HG02852 (cell line): ENCODE results near the gene SAMD5.
A peak's percentile ranks its signal among the peaks of the same experiment; 100 is the strongest.
"Not testable (repeated sequence)": the region's sequence is repeated elsewhere in the genome, so short reads cannot be mapped to it uniquely, and the experiment has no call there.

Experiments
- ATAC-seq: cut with Tn5 transposase; IDR thresholded peaks from one replicate; pipeline ENCODE4 v1.9.1; 2021; ENCODE audit warnings: mild to moderate bottlenecking, moderate library complexity; ENCODE audit not compliant: unreplicated experiment

The SAMD5 gene

DNA sequence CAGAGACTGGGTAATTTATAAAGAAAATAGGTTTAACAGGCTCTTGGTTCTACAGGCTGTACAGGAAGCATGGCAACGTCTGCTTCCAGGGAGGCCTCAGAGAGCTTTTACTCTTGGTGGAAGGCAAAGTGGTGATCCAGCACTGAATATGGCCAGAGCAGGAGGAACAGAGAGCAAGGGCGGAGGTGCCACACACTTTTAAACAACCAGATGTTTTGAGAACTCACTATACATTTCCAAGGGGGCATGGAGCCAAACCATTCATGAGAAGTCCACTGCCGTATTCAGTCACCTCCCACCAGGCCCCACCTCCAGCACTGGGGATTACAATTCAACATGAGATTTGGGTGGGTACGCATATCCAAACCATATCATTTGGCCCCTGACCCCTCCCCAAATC lies 18.7 kb downstream of the SAMD5 start:
- no peak for ATAC-seq

DNA sequence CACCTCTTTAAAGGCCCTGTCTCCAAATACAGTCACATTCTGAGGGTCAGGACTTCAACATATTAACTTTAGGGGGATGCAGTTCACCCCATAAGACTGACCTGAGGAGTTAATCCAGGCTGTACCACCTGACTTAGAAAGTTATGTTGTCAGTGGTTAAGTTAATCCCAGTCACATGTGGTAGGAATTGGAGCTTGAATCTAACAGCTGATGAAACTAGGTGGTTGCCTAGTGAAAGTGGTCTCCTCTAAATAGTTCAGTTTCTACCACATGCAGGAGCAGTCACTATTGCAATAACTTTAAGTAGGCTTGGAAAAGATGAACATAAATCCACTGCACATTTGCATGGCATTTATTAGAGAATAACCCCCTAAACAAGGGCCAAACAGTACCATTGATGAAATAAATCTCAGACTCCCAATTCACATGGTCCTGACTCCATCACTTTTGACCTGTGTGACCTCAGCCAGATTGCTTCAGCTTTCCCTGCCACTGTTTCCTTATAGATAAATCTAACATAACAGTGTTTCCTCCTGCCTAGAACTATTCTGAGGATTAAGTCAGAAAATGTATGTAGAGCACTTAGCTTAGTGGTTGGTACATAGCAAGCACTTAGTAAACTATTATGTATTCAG lies 20.1 kb downstream of the SAMD5 start:
- ATAC-seq, result no peak

- ATAC-seq, result peak; percentile 42
Observed at GRCh38 chr6:147530132-147531060, 21.9 kb downstream of the SAMD5 start.

DNA sequence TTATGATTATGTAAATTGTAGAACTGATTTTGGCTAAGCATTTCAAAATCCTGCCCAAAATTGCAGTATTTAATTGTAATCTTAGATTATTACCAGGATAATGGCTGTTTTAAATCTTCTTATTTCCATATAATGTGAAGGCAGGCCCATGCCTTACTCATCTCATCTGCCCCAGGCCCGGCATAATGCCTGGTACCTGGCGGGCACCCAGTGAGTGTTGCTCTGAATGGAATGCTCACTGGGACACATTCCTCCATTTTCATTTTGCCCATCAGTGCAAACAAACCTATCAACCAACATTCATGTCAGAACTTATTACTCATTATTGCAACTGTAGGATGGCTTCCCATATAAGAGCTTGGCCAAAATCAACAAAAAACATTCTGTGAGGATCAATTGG lies 22.8 kb downstream of the SAMD5 start:
- ATAC-seq, result no peak

DNA sequence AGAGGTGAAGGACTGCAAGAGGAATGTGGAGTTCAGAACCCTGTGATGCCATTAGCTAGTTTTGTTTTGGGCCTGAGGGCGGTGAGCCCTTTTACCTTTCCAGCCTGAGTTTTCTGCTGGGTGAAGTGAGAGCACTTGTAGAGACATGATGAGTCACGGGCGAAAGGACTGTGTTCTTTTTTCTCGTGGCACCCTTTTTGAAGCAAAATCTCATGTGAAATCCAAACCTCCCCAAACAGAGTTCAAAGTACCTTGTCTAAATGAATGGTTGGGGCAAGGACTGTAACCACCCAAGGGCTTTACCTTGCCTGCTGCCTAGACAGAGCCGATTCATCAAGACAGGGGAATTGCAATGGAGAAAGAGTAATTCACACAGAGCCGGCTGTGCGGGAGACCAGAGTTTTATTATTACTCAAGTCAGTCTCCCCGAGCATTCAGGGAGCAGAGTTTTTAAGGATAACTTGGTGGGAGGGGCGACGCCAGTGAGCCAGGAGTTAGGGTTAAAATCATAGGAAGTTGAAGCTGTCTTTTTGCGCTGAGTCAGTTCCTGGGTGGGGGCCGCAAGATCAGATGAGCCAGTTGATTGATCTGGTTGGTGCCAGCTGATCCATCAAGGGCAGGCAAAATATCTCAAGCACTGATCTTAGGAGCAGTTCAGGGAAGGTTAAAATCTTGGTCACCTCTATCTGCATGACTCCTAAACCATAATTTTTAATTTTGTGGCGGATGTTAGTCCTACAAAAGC lies 25.8 kb downstream of the SAMD5 start:
- no peak for ATAC-seq

DNA sequence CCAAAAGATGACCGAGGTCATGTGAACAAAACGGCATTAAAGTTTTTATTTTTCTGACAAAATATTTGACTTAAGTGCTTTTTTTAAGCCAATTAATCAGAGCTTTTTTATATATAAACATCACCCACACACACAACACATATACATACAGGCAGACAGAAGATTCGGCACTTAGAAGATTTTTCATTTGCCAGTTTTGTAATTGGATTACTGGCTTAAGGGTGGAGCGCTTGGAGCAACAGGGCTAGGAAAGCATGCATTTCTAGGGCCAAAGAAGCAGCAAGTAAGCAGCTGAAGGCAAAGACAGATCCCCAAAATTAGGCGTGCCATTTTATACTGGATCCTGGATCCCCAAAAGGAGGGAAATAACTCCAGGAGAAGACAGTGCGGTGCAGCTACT lies 30.3 kb downstream of the SAMD5 start:
- no peak for ATAC-seq

DNA sequence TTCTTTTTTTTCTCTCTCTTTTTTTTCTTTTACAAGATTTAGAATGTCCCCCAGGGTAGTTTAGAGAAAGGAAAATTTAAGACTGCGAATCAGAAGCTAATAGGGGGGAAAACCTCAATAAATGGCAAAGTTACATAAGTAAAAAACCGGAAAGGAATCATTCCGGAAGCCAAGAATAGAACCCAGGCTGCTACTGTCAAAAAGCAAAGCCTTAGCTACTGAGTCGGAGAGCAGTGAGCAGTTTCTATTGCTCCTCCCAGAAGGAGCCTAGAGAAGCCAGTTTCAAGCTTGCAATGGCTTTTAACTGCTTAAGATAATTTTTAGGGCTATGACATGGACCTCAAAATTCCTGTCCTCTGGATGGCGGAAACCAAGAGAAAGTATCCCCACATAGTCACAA lies 31.6 kb downstream of the SAMD5 start:
- ATAC-seq, result no peak

- ATAC-seq, result not testable (repeated sequence)
Observed at GRCh38 chr6:147542436-147542835, 33.9 kb downstream of the SAMD5 start.

GRCh38 chr6:147544420-147544819 lies 35.9 kb downstream of the SAMD5 start:
- ATAC-seq, result no peak

DNA sequence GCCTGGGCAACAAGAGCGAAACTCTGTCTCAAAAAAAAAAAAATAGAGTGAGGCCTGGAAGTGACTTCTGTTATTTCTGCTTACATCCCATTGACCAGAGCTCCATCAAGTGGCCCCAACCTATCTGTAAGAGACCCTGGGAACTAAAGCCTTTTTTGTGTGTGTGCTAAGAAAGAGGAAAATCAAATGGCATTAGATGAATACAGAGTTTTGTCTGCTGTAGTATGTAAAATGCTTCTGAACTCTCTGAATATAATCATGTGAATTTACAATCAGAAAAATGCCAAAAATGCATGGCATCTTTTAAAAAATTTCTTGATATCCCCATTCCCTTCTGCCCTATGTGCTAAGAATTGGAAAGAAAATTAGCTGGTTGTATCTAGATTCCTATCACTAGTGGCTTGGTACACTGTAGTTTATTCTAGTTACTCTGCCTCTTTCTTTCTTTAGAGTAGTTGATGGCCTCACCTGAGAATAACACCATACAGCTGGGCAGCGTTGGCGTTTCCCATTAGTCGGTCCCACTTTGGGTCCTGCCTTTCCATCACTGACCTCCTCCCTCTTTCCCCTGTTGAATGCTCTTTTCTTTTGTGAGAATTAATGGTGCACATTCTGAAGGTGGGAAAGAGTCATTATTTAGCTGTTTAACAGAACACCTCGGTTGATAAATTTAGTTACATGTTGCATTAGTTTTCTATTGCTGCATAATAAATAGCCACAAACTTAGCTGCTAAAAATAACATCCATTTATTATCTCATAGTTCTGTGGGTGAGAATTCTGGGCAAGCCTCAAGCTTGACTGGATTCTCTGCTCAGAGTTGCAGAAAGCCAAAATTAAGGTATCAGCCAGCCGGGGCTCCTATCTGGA lies 38.2 kb downstream of the SAMD5 start:
- ATAC-seq, result no peak

GRCh38 chr6:147547369-147547902 lies 38.9 kb downstream of the SAMD5 start:
- no peak for ATAC-seq

DNA sequence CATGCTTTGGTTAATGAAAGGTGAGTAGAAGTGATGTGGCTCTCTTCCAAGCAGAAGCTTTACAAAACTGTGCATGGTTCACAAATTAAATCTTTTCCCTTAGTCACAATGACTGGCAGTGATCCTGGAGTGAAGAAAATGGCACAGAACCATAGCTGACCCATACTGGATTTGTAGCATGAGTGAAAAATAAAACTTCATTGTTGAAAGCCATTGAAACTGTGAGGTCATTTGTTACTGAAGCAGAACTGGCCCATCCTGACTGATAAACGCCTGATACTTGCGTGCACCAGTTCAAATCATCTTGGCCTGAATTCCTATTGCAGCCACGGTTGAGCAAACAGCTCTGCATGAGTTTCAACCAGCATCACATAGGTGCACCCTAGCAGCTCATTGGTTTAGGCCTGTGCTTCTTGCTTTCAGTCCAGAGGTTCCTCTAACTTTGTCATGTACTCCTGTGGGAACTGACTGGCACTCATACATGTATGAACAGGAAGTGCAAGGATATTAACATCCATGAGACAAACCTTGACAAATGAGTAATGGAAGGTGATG lies 40.5 kb downstream of the SAMD5 start:
- ATAC-seq, result no peak

- ATAC-seq, result no peak
Observed at GRCh38 chr6:147549531-147549930, 41.0 kb downstream of the SAMD5 start.

DNA sequence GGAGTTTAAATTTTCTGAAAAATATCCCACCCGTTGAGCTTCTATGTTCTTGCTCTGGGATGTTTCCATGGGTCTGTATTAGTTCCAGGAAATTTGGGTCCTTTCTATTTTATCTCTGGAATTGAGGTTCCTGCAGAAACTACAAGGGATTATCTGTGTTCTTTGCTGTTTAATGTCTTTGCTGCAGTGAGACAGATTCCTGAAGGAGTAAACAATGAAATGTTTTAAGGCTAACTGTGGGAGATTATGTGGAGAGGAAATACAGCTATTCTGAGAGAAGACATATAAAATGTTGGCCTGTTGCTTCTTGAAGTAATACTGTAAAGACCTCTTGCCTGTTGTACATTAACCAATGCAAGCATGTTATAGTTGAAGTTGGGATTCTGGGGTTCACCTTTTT lies 43.5 kb downstream of the SAMD5 start:
- no peak for ATAC-seq

- ATAC-seq, result no peak
Observed at GRCh38 chr6:147553099-147553498, 44.6 kb downstream of the SAMD5 start.

DNA sequence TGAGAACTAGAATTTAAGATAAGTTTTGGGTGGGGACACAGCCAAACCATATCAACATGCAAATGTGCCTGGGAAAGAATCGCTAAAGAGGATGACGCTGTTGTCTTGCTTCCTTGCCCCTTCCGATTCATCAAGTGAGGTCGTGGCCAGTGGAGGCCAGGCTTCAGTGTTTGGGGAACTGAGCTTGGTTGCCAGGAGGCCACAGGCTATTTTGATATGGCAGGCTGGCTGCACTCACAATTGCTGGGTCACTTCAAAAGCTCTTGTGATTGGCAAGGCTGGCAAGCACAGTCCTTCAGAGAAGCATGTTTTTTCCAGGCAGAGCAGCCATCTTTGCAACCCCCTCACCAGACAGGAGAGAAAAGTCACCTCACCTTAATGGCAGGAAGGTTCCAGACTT lies 45.8 kb downstream of the SAMD5 start:
- ATAC-seq, result no peak

DNA sequence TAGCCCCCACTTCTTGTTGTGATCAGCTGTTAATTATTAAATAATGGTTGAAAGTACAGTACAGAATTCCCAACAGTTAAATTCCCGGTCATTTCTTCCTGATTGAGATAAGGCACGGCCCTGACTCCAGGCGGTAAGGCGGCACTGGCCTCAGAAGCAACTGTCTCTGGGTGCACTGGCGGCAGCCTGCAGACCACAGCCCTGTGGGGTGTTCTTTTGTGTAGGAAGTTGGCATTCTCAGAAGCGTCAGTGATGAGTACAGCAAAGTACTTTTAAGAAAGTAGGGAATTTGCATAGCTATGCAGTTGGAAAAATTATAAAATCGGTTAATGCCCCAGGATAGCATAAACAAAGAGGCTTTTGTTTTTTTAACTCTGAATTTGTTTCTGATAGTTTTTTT lies 50.5 kb downstream of the SAMD5 start:
- no peak for ATAC-seq

GRCh38 chr6:147560670-147561069 lies 52.2 kb downstream of the SAMD5 start:
- ATAC-seq, result no peak

GRCh38 chr6:147561726-147562125 lies 53.2 kb downstream of the SAMD5 start:
- no peak for ATAC-seq

DNA sequence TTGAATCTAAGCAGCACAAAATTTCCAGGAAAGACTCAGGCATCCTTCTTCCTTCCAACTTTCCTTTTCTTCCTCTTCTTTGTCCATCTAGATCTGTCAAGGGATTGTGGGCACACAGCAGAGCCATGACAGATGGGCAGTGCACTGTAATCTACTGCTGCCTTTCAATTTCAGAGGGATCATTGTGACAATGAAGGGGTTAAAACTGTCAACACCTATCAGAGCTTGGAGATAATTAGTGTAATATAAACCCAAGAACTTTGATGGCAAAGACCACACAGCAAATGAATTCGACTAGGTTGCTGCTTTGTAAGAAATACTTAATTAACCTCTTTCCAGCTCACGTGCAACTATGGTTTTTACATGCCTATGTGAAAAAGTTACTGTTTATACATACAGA lies 55.0 kb downstream of the SAMD5 start:
- no peak for ATAC-seq
